DND-41 (cell line): ENCODE data around the gene PHLDA1.

Experiments used
- CTCF ChIP-seq: IDR thresholded peaks from 2 replicates; pipeline ENCODE4 v1.5.1; 2012; ENCODE audit warnings: borderline replicate concordance, low read length, moderate library complexity, mild to moderate bottlenecking; ENCODE audit not compliant: poor library complexity, severe bottlenecking; ENCODE audit errors: extremely low read depth
- EZH2 ChIP-seq: IDR thresholded peaks from 3 replicates; pipeline ENCODE4 v1.6.1; 2012; ENCODE audit warnings: borderline replicate concordance, low read depth, mild to moderate bottlenecking, moderate library complexity, low read length, inconsistent platforms; ENCODE audit not compliant: severe bottlenecking

DNA sequence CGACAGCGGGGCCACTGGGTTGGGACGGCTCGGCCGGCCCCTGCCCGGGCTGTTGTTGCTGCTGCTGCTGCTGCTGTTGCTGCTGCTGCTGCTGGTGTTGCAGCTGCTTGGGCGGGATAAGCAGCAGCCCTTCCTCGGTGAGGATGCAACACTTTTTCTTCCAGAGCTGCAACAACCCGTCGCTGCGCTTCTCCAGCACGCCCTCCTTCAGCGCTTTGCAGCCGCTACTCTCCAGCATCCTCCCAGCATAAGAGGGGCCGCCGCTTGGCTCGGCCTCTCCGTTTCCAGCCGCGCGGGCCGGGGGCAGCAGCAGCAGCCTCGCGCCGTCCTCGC, 529 bp downstream of the PHLDA1 start:
- TF ChIP-seq CTCF (no peak), EZH2 (no peak)
